Activated CD4-positive, alpha-beta memory T cell treated with anti-CD3 and anti-CD28 coated beads, Interleukin-2, amount 10 ng/mL, durations not matched to agents 7 days and 5 days (primary cell): ENCODE results near the gene TEX53. TPM values are rescaled to one million over a fixed set of nuclear protein-coding genes. Genes with fewer than 3 reads are reported as not detected.

Experiments
- CTCF ChIA-PET: fragments of 350-600 bp; sonication (Branson Sonifier 250); formaldehyde crosslinking; loops from one replicate; lab custom pipeline; 2021; ENCODE audit warnings: antibody characterized with exemption, inconsistent platforms; lab: Charles Lee
- POLR2A ChIA-PET: fragments of 350-600 bp; sonication (Branson Sonifier 250); formaldehyde crosslinking; loops from one replicate; lab custom pipeline; 2021; ENCODE audit warnings: antibody characterized with exemption; lab: Charles Lee
- DNase-seq: peaks from one replicate; pipeline ENCODE4 v3.0.0-alpha.2; 2020
- H3K27ac Mint-ChIP-seq: one replicate; pipeline ENCODE4 v1.8.0; 2021; ENCODE audit warnings: mild to moderate bottlenecking, mixed read lengths
- H3K27me3 Mint-ChIP-seq: one replicate; pipeline ENCODE4 v1.8.0; 2021; ENCODE audit warnings: mixed read lengths
- H3K36me3 Mint-ChIP-seq: one replicate; pipeline ENCODE4 v1.8.0; 2021; ENCODE audit warnings: low read depth, mixed read lengths
- H3K4me1 Mint-ChIP-seq: one replicate; pipeline ENCODE4 v1.8.0; 2021; ENCODE audit warnings: mixed read lengths
- H3K4me3 Mint-ChIP-seq: one replicate; pipeline ENCODE4 v1.8.0; 2021; ENCODE audit warnings: mild to moderate bottlenecking, mixed read lengths
- H3K9me3 Mint-ChIP-seq: one replicate; pipeline ENCODE4 v1.8.0; 2021; ENCODE audit warnings: mixed read lengths
- total RNA-seq, 2 experiments: library from RNA; stranded (reverse); gene quantifications; one replicate each; pipeline ENCODE4 v1.2.3, GENCODE V29; 2021

The TEX53 gene
- total RNA-seq, 2 experiments from 2014 or later = not detected

- peak; percentile 20 for DNase-seq
- CTCF ChIA-PET = interaction anchor here (0.9 to 3.6 kb wide), 13 partner anchors 9 to 324 kb away, joined by 3 to 33 read pairs (median 6); partner anchors contain the start of gene TEX48
These were observed 32.7 kb upstream of the TEX53 start for GRCh38 chr9:114690308-114690707.

GRCh38 chr9:114689813-114690212, 32.2 kb upstream of the TEX53 start:
- H3K36me3 Mint-ChIP-seq = peaks cover 47% of the 10 kb centered on the region
- peak overlapping the region; percentile 93 for H3K27ac Mint-ChIP-seq
- H3K27me3 Mint-ChIP-seq = peaks cover 36% of the 10 kb centered on the region
- ChIA-PET CTCF (interaction anchor here (1.0 to 3.6 kb wide), 7 partner anchors 8 to 239 kb away, joined by 3 to 33 read pairs (median 6); partner anchors contain the start of gene TEX48), POLR2A (interaction anchor here (0.8 to 14.5 kb wide), 9 partner anchors 9 to 239 kb away, joined by 3 to 418 read pairs (median 61); partner anchors contain the start of gene TNFSF8)
- no peak overlapping the region for H3K4me3 Mint-ChIP-seq
- peaks cover 93% of the 10 kb centered on the region for H3K4me1 Mint-ChIP-seq
- no peak for DNase-seq
- peaks cover 19% of the 10 kb centered on the region for H3K9me3 Mint-ChIP-seq

More at GRCh38 chr9:114690308-114690707, 32.7 kb upstream of the TEX53 start:
- no peak overlapping the region for H3K4me3 Mint-ChIP-seq
- H3K27me3 Mint-ChIP-seq = peaks cover 36% of the 10 kb centered on the region
- POLR2A ChIA-PET = interaction anchor here (0.8 to 14.5 kb wide), 17 partner anchors 8 to 305 kb away, joined by 3 to 418 read pairs (median 9); partner anchors contain the start of genes AKNA, ATP6V1G1, TEX48 and TNFSF8
- H3K9me3 Mint-ChIP-seq = peaks cover 19% of the 10 kb centered on the region
- peaks cover 49% of the 10 kb centered on the region for H3K36me3 Mint-ChIP-seq
- peak overlapping the region; percentile 93 for H3K27ac Mint-ChIP-seq
- peaks cover 97% of the 10 kb centered on the region for H3K4me1 Mint-ChIP-seq

DNA sequence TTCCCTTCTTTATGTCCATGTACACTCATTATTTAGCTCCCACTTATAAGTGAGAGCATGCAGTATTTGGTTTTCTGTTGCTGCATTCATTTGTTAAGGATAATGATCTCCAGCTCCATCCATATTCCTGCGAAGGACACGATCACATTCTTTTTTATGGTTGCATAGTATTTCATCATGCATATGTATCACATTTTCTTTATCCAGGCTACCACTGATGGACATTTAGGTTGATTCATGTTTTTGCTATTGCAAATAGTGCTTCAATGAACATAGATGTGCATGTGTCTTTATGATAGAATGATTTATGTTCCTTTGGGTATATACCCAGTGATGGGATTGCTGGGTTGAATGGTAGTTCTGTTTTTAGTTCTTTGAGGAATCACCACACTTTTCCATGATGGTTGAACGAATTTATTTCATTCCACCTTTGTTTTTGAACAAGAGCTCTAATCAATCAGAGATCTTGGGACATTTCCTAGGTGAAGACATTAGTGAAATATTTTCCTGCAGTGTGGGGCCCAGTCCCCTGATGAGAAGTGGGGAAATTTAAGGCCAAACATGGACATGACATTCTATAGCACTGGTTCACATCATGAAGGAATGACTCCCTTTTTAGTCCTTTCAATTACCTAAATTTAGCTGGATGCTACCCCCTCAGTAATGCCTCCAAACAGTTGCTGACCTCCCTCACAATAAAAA, 31.5 kb upstream of the TEX53 start:
- Mint-ChIP-seq H3K4me1 (peaks cover 91% of the 10 kb centered on the region), H3K4me3 (no peak overlapping the region), H3K36me3 (peaks cover 46% of the 10 kb centered on the region), H3K27ac (peak overlapping the region; percentile 93), H3K27me3 (peaks cover 29% of the 10 kb centered on the region), H3K9me3 (peaks cover 21% of the 10 kb centered on the region)
- no peak for DNase-seq
- ChIA-PET POLR2A (interaction anchor here (3.2 to 14.5 kb wide), 8 partner anchors 9 to 240 kb away, joined by 14 to 418 read pairs (median 62); partner anchors contain the start of gene TNFSF8), CTCF (interaction anchor here (0.8 to 3.6 kb wide), 6 partner anchors 8 to 218 kb away, joined by 3 to 23 read pairs (median 4); partner anchors contain the start of gene TEX48)

GRCh38 chr9:114688379-114688778, 30.8 kb upstream of the TEX53 start:
- peaks cover 47% of the 10 kb centered on the region for H3K36me3 Mint-ChIP-seq
- DNase-seq = no peak
- ChIA-PET CTCF (interaction anchor here (0.8 to 1.0 kb wide), 2 partner anchors 45 to 52 kb away, joined by 3 read pairs; no protein-coding TSS in a partner anchor), POLR2A (interaction anchor here (4.1 to 14.5 kb wide), 5 partner anchors 9 to 241 kb away, joined by 51 to 418 read pairs (median 61); partner anchors contain the start of gene TNFSF8)
- no peak overlapping the region for H3K4me3 Mint-ChIP-seq
- H3K4me1 Mint-ChIP-seq = peaks cover 88% of the 10 kb centered on the region
- peaks cover 22% of the 10 kb centered on the region for H3K27me3 Mint-ChIP-seq
- H3K27ac Mint-ChIP-seq = no peak overlapping the region
- peaks cover 22% of the 10 kb centered on the region for H3K9me3 Mint-ChIP-seq

DNA sequence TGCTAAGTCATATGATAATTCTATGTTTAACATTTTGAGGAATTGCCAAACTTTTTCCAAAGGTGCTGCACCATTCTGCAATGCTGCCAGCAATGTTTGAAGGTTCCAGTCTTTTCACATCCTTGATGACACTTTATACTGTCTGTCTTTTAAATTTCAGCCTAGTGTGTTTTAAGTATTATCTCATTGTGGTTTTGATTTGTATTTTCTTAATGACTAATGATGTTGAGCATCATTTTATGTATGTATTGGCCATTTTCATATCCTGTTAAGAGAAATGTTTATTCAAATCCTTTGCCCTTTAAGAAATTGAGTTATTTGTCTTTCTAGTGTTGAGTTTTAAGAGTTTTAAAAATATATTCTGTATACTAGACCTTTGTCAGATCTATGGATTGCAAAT, 29.4 kb upstream of the TEX53 start:
- Mint-ChIP-seq H3K4me3 (no peak overlapping the region), H3K4me1 (peaks cover 82% of the 10 kb centered on the region), H3K27me3 (peaks cover 15% of the 10 kb centered on the region), H3K27ac (no peak overlapping the region), H3K36me3 (peaks cover 49% of the 10 kb centered on the region), H3K9me3 (peaks cover 22% of the 10 kb centered on the region)
- no peak for DNase-seq
- ChIA-PET POLR2A (interaction anchor here (0.6 to 5.2 kb wide), 2 partner anchors 11 to 83 kb away, joined by 3 to 51 read pairs; no protein-coding TSS in a partner anchor), CTCF (no interaction called here)

- H3K27ac Mint-ChIP-seq = peak overlapping the region; percentile 58
- POLR2A ChIA-PET = interaction anchor here (1.1 to 5.2 kb wide), 10 partner anchors 9 to 320 kb away, joined by 3 to 51 read pairs (median 10); partner anchors contain the start of gene TNFSF8
- peak; percentile 37 for DNase-seq
- H3K4me1 Mint-ChIP-seq = peaks cover 80% of the 10 kb centered on the region
- H3K4me3 Mint-ChIP-seq = no peak overlapping the region
- peaks cover 15% of the 10 kb centered on the region for H3K27me3 Mint-ChIP-seq
- peaks cover 49% of the 10 kb centered on the region for H3K36me3 Mint-ChIP-seq
- H3K9me3 Mint-ChIP-seq = peaks cover 22% of the 10 kb centered on the region
- CTCF ChIA-PET = interaction anchor here (0.9 to 2.4 kb wide), 8 partner anchors 9 to 243 kb away, joined by 4 to 28 read pairs (median 5); no protein-coding TSS in a partner anchor
These were observed 28.3 kb upstream of the TEX53 start for GRCh38 chr9:114685951-114686350.

- no peak for DNase-seq
- H3K4me1 Mint-ChIP-seq = peaks cover 68% of the 10 kb centered on the region
- H3K27me3 Mint-ChIP-seq = peaks cover 19% of the 10 kb centered on the region
- ChIA-PET POLR2A (interaction anchor here (0.8 to 3.6 kb wide), 8 partner anchors 11 to 245 kb away, joined by 3 to 32 read pairs (median 14); partner anchors contain the start of gene TNFSF8), CTCF (interaction anchor here (0.8 to 7.3 kb wide), 7 partner anchors 12 to 331 kb away, joined by 4 to 147 read pairs (median 37); partner anchors contain the start of gene TNFSF8)
- H3K36me3 Mint-ChIP-seq = peaks cover 44% of the 10 kb centered on the region
- H3K27ac Mint-ChIP-seq = no peak overlapping the region
- H3K9me3 Mint-ChIP-seq = peaks cover 22% of the 10 kb centered on the region
- no peak overlapping the region for H3K4me3 Mint-ChIP-seq
These were observed 26.4 kb upstream of the TEX53 start for GRCh38 chr9:114684036-114684435.

- H3K36me3 Mint-ChIP-seq = peaks cover 32% of the 10 kb centered on the region
- peaks cover 61% of the 10 kb centered on the region for H3K4me1 Mint-ChIP-seq
- H3K4me3 Mint-ChIP-seq = no peak overlapping the region
- DNase-seq = no peak
- CTCF ChIA-PET = interaction anchor here (0.6 to 7.6 kb wide), 15 partner anchors 8 to 329 kb away, joined by 3 to 173 read pairs (median 17); partner anchors contain the start of gene TNFSF8
- H3K27me3 Mint-ChIP-seq = peaks cover 13% of the 10 kb centered on the region
- peaks cover 15% of the 10 kb centered on the region for H3K9me3 Mint-ChIP-seq
- POLR2A ChIA-PET = interaction anchor here (0.6 to 3.6 kb wide), 10 partner anchors 8 to 332 kb away, joined by 3 to 32 read pairs (median 14); partner anchors contain the start of gene TNFSF8
- H3K27ac Mint-ChIP-seq = no peak overlapping the region
These were observed 25.2 kb upstream of the TEX53 start for GRCh38 chr9:114682846-114683245.

DNA sequence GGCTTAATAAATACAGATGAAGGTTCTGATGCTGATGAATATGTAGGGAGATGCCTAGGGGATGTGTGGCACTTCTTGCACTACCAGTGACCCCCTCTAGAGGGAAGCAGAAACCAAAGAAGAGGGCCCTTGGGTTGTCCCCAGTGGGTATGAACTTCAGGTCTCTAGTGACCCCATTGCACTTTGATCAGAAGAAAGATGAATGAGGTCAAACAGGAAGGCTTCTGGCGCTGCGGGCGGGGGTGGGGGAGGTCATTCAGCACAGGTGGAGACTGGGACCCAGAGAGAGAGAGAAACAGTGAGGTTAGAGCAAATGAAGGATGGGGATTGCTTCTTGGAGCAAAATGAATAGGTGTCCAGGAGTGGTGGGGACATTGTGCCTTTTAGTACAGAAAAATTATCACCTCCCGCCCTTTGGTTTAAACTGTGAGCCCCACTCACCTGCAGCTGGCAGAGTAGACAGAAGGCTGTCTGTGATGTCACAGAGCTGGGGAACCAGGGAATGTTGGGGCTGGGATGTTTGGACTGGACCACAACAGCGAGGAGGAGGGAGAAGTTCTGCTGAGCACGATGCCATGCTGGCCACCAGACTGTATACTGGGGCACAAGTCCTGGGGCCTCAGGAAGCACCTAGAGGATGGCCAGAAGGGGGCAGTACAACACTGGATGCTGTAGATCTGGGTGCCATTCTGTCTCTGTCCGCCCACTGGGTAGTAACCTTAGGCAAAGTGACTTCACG, 24.2 kb upstream of the TEX53 start, which contains the start of gene TEX48:
TEX48 (minus strand) TSS at position 599 of the 739 bp plus-strand sequence. CDS start 10,469 bp downstream, outside the sequence.
- ChIA-PET CTCF (interaction anchor here (0.8 to 7.6 kb wide), 46 partner anchors 9 to 842 kb away, joined by 3 to 173 read pairs (median 6); partner anchors contain the start of gene TNFSF8), POLR2A (interaction anchor here (1.0 to 3.6 kb wide), 16 partner anchors 9 to 334 kb away, joined by 3 to 32 read pairs (median 10); partner anchors contain the start of gene TNFSF8)
- Mint-ChIP-seq H3K36me3 (peaks cover 22% of the 10 kb centered on the region), H3K27me3 (peaks cover 13% of the 10 kb centered on the region), H3K4me3 (peak within 1 kb of the TSS; percentile 55), H3K4me1 (peaks cover 57% of the 10 kb centered on the region), H3K9me3 (peaks cover 9% of the 10 kb centered on the region), H3K27ac (peak within 1 kb of the TSS; percentile 84)
- DNase-seq = peak; percentile 89

DNA sequence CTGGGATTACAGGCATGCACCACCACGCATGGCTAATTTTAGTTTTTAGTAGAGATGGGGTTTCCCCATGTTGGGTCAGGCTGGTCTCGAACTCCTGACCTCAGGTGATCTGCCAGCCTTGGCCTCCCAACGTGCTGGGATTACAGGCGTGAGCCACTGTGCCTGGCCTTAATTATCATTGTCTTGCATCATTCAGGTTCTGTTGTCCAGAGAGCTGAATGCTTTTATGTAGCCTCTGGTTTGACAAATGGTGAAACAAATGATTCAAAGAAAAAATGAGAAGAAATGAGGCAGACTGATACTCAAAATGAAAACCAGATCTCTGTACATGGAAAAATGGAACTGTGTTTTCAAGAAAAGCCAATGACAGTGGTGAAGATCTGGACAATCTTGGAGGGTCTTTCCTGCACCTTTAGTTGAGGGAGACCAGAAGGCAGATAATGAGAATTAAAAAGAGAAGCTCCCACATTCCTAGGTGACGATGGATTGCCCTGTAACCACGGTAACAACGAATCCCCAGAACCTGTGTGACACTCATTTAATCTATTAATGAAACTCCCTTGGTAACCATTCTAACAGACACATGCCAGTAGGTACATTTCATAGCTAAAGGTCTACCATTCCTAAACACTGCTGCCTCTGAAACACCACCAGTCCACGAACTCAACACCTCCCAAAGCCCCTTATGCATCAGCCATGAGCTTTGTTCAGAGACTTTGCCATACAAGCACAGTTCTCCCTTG, 22.8 kb upstream of the TEX53 start:
- Mint-ChIP-seq H3K27ac (no peak overlapping the region), H3K36me3 (peaks cover 13% of the 10 kb centered on the region), H3K4me1 (peaks cover 45% of the 10 kb centered on the region), H3K9me3 (peaks cover 3% of the 10 kb centered on the region), H3K27me3 (peaks cover 11% of the 10 kb centered on the region), H3K4me3 (no peak overlapping the region)
- DNase-seq = no peak
- CTCF ChIA-PET = interaction anchor here (0.6 to 7.6 kb wide), 47 partner anchors 9 to 843 kb away, joined by 3 to 173 read pairs (median 6); partner anchors contain the start of gene TNFSF8
- POLR2A ChIA-PET = interaction anchor here (1.0 to 3.6 kb wide), 13 partner anchors 10 to 335 kb away, joined by 4 to 32 read pairs (median 6); partner anchors contain the start of gene TNFSF8

- peaks cover 41% of the 10 kb centered on the region for H3K4me1 Mint-ChIP-seq
- H3K27me3 Mint-ChIP-seq = peaks cover 18% of the 10 kb centered on the region
- peaks cover 6% of the 10 kb centered on the region for H3K36me3 Mint-ChIP-seq
- no peak overlapping the region for H3K4me3 Mint-ChIP-seq
- ChIA-PET CTCF (interaction anchor here (0.6 to 7.6 kb wide), 8 partner anchors 17 to 387 kb away, joined by 3 to 173 read pairs (median 30); partner anchors contain the start of gene TNFSF8), POLR2A (no interaction called here)
- peaks cover 2% of the 10 kb centered on the region for H3K9me3 Mint-ChIP-seq
- H3K27ac Mint-ChIP-seq = no peak overlapping the region
- DNase-seq = no peak
These were observed 21.2 kb upstream of the TEX53 start for GRCh38 chr9:114678795-114679194.
